HepG2 (cell line): ENCODE data around the gene CSPG5. TPM values are rescaled to one million over a fixed set of nuclear protein-coding genes. Genes with fewer than 3 reads are reported as not detected.

Source experiments
- ARNT ChIP-seq: fragments of 450-650 bp; IDR thresholded peaks from 2 replicates; pipeline ENCODE4 v1.6.1; 2017
- EEA1 ChIP-seq: sonication (generic); formaldehyde crosslinking; IDR thresholded peaks from 2 replicates; pipeline ENCODE4 v1.5.1; 2020; ENCODE audit warnings: mild to moderate bottlenecking, missing genetic modification reagents, borderline replicate concordance
- GATAD2A ChIP-seq: IDR thresholded peaks from 2 replicates; pipeline ENCODE4 v1.6.1; 2016
- MAZ ChIP-seq, 2 experiments: sonication (generic) in 1 of 2; formaldehyde crosslinking in 1 of 2; IDR thresholded peaks; 2 replicates each; pipeline versions ENCODE4 v1.5.0 to v1.6.1; 2012 to 2020; ENCODE audit warnings: low read depth in 2 of 2, mild to moderate bottlenecking in 2 of 2, borderline replicate concordance in 1 of 2, improper control_type of control experiment in 1 of 2, low read length in 1 of 2, missing genetic modification reagents in 1 of 2, moderate library complexity in 1 of 2
- NFE2 ChIP-seq: sonication (generic); formaldehyde crosslinking; IDR thresholded peaks from 2 replicates; pipeline ENCODE4 v1.4.0; 2020; ENCODE audit warnings: missing genetic modification reagents
- NFKB2 ChIP-seq: sonication (generic); formaldehyde crosslinking; IDR thresholded peaks from 2 replicates; pipeline ENCODE4 v1.4.0; 2020; ENCODE audit warnings: missing genetic modification reagents, borderline replicate concordance
- SNAPC2 ChIP-seq: sonication (generic); formaldehyde crosslinking; IDR thresholded peaks from 2 replicates; pipeline ENCODE4 v1.8.1; 2022; ENCODE audit warnings: mild to moderate bottlenecking, missing genetic modification reagents
- TOPORS ChIP-seq: sonication (generic); formaldehyde crosslinking; IDR thresholded peaks from 2 replicates; pipeline ENCODE4 v1.8.0; 2023; ENCODE audit warnings: mild to moderate bottlenecking, missing genetic modification reagents
- YEATS2 ChIP-seq: sonication (generic); formaldehyde crosslinking; IDR thresholded peaks from 2 replicates; pipeline ENCODE4 v1.4.0; 2020; ENCODE audit warnings: missing genetic modification reagents, borderline replicate concordance
- ZBTB14 ChIP-seq: sonication (generic); formaldehyde crosslinking; IDR thresholded peaks from 2 replicates; pipeline ENCODE4 v1.4.0; 2020; ENCODE audit warnings: missing genetic modification reagents
- ZEB1 ChIP-seq: IDR thresholded peaks from 2 replicates; pipeline ENCODE4 v1.6.1; 2012; ENCODE audit warnings: mild to moderate bottlenecking, low read depth, inconsistent platforms; ENCODE audit not compliant: insufficient replicate concordance
- ZNF280D ChIP-seq: sonication (generic); formaldehyde crosslinking; IDR thresholded peaks from 2 replicates; pipeline ENCODE4 v1.5.1; 2020; ENCODE audit warnings: mild to moderate bottlenecking, missing genetic modification reagents
- ZNF337 ChIP-seq: sonication (generic); formaldehyde crosslinking; IDR thresholded peaks from 2 replicates; pipeline ENCODE4 v1.5.1; 2020; ENCODE audit warnings: missing genetic modification reagents, low read depth, mild to moderate bottlenecking, borderline replicate concordance
- ZNF343 ChIP-seq: sonication (generic); formaldehyde crosslinking; IDR thresholded peaks from 2 replicates; pipeline ENCODE4 v1.4.0; 2020; ENCODE audit warnings: mild to moderate bottlenecking, missing genetic modification reagents
- ZNF619 ChIP-seq: sonication (generic); formaldehyde crosslinking; IDR thresholded peaks from 2 replicates; pipeline ENCODE4 v1.4.0; 2020; ENCODE audit warnings: mild to moderate bottlenecking, missing genetic modification reagents
- ZNF773 ChIP-seq: sonication (generic); formaldehyde crosslinking; IDR thresholded peaks from 2 replicates; pipeline ENCODE4 v1.4.0; 2020; ENCODE audit warnings: missing genetic modification reagents, borderline replicate concordance
- ZSCAN21 ChIP-seq: sonication (generic); formaldehyde crosslinking; IDR thresholded peaks from 2 replicates; pipeline ENCODE4 v1.8.0; 2022; ENCODE audit warnings: mild to moderate bottlenecking, missing genetic modification reagents, moderate library complexity, borderline replicate concordance
- ZSCAN25 ChIP-seq: sonication (generic); formaldehyde crosslinking; IDR thresholded peaks from 2 replicates; pipeline ENCODE4 v1.8.0; 2022; ENCODE audit warnings: mild to moderate bottlenecking, missing genetic modification reagents
- polyA plus RNA-seq, 8 experiments: library from polyadenylated mRNA; depleted of rRNA in 3 of 8; stranded (reverse) in 7 of 8; unstranded in 1 of 8; fragments of >200 nt; fragmentation: Illumina TruSeq in 4 of 8; extraction: Trizol in 4 of 8; gene quantifications; 2 replicates each; pipeline versions ENCODE4 v1.2.1 to v1.2.3, GENCODE V29; 2011 to 2016; ENCODE audit warnings: low read depth in 4 of 8, missing spikeins in 1 of 8, mixed read lengths in 1 of 8; ENCODE audit not compliant: insufficient read depth in 1 of 8
- total RNA-seq, 5 experiments: library from RNA; depleted of rRNA; stranded (reverse); fragments of >200 nt; fragmentation: Illumina TruSeq; extraction: Trizol; gene quantifications; 2 replicates each; pipeline ENCODE4 v1.2.3, GENCODE V29; 2016; ENCODE audit warnings: low read depth in 1 of 5
- TF ChIP-seq, protein P1 (sequence below): sonication (generic); formaldehyde crosslinking; IDR thresholded peaks from 2 replicates; pipeline ENCODE4 v1.8.0; 2022; ENCODE audit warnings: low read depth, missing genetic modification reagents
- TF ChIP-seq, protein P2 (sequence below): sonication (generic); formaldehyde crosslinking; IDR thresholded peaks from 2 replicates; pipeline ENCODE4 v1.5.0; 2020; ENCODE audit warnings: mild to moderate bottlenecking, missing genetic modification reagents, borderline replicate concordance

CSPG5 gene
- total and polyA plus RNA-seq, 2 of the 13 experiments (the other 11 are each of a cell fraction or from before 2014, with no cell fraction given), result 0.07 to 0.15 TPM

DNA sequence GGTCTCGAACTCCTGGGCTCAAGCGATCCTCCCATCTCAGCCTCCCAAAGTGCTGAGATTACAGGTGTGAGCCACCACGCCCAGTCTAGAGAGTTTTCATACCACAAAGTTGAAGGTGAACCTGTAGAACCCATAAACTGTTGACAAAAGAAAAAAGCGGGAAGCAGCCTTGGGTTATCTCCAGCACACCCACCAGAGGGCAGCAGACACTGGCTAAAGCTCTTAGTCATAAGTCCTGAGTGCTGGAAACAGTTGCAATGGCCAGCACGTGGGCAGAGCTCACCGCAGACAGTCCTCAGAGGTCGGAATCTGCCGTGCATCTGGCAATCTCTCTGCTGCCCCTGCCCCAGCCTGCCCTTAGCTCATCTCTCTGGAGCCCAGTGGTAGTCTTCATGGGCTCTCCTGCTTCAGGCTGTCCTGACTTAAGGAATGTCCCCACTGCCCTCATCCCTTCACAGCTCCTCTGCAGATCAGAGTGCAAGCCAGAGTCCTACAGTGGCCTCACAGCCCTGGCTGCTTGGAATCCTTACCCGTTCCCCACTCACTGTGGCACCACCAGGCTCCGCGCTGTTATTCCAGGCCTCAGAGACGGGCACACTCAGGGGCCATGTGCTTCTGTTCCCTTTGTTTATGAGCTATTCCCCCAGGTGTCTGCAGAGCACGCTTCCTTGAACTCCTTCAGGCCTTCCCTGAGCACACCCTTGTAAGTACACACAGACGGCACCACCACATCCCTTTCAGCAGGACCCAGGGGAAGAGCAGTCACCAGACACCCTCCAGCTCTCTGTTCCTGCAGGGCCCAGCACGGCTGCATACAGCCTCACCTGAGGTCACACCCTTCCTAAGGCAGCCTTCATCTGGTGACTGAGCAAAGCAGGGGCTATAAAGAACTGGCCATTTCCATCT lies 56.3 kb downstream of the CSPG5 start (continued):
- TF ChIP-seq, protein P1, sequence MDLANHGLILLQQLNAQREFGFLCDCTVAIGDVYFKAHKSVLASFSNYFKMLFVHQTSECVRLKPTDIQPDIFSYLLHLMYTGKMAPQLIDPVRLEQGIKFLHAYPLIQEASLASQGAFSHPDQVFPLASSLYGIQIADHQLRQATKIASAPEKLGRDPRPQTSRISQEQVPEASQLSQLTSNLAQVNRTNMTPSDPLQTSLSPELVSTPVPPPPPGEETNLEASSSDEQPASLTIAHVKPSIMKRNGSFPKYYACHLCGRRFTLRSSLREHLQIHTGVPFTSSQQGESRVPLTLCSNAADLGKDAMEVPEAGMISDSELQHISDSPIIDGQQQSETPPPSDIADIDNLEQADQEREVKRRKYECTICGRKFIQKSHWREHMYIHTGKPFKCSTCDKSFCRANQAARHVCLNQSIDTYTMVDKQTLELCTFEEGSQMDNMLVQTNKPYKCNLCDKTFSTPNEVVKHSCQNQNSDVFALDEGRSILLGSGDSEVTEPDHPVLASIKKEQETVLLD (CRISPR knock-in tag), result 0 out of 2 replicates have a peak, but pooled peaks have one; percentile 31
- TF ChIP-seq, protein P2, sequence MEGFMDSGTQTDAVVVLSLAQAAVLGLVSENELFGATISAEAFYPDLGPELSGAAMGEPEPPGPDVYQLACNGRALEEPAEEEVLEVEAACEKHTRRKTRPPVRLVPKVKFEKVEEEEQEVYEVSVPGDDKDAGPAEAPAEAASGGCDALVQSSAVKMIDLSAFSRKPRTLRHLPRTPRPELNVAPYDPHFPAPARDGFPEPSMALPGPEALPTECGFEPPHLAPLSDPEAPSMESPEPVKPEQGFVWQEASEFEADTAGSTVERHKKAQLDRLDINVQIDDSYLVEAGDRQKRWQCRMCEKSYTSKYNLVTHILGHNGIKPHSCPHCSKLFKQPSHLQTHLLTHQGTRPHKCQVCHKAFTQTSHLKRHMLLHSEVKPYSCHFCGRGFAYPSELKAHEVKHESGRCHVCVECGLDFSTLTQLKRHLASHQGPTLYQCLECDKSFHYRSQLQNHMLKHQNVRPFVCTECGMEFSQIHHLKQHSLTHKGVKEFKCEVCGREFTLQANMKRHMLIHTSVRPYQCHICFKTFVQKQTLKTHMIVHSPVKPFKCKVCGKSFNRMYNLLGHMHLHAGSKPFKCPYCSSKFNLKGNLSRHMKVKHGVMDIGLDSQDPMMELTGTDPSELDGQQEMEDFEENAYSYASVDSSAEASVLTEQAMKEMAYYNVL (CRISPR knock-in tag), result peak; percentile 24; the same call in 1 of the 2 replicates
- TF ChIP-seq ZNF773 (CRISPR knock-in tag) (no peak), EEA1 (no peak), ZSCAN25 (CRISPR knock-in tag) (peak; percentile 51; the same call in 1 of the 2 replicates), GATAD2A (CRISPR knock-in tag) (peak; percentile 56; the same call in 1 of the 2 replicates), NFE2 (CRISPR knock-in tag) (no peak), ARNT (no peak), ZNF280D (CRISPR knock-in tag) (0 out of 2 replicates have a peak, but pooled peaks have one; percentile 50), YEATS2 (CRISPR knock-in tag) (0 out of 2 replicates have a peak, but pooled peaks have one; percentile 14), ZSCAN21 (CRISPR knock-in tag) (peak; percentile 45; the same call in 1 of the 2 replicates), ZBTB14 (CRISPR knock-in tag) (no peak), NFKB2 (no peak; the same call in 1 of the 2 replicates), TOPORS (CRISPR knock-in tag) (0 out of 2 replicates have a peak, but pooled peaks have one; percentile 78), ZNF337 (CRISPR knock-in tag) (0 out of 2 replicates have a peak, but pooled peaks have one; percentile 52), ZEB1 (no peak), ZNF619 (peak; percentile 58; the same call in 1 of the 2 replicates), MAZ (IDR thresholded peaks at IDR 0.05; ENCODE audit: borderline replicate concordance, low read depth, low read length) (no peak), MAZ (CRISPR knock-in tag; IDR thresholded peaks at IDR 0.05; ENCODE audit: low read depth) (no peak), SNAPC2 (CRISPR knock-in tag) (peak; percentile 58; the same call in 1 of the 2 replicates), ZNF343 (CRISPR knock-in tag) (0 out of 2 replicates have a peak, but pooled peaks have one; percentile 72)
